Muscle of back (tissue), 13 donors: ENCODE measurements around the gene NGEF. TPM values are rescaled to one million over a fixed set of nuclear protein-coding genes. Genes with fewer than 3 reads are reported as not detected.
A peak's percentile ranks its signal among the peaks of the same experiment; 100 is the strongest.
"Not testable (repeated sequence)": the region's sequence is repeated elsewhere in the genome, so short reads cannot be mapped to it uniquely, and the experiment has no call there.

ENCODE experiments used
- DNase-seq, 3 donors: peaks; one replicate each; pipeline versions ENCODE4 v3.0.0 to v3.0.0-alpha.2; 2013
- long read RNA-seq, 9 donors: transcript quantifications; one replicate each; lab custom pipeline, GENCODE V29; 2026
- polyA plus RNA-seq, 10 donors: library from polyadenylated mRNA; unstranded; fragments of 120-200 nt; gene quantifications; one replicate each; pipeline ENCODE4 v1.2.1, GENCODE V29; 2013; ENCODE audit not compliant: insufficient read length in 10 of 10

The NGEF gene, protein sequence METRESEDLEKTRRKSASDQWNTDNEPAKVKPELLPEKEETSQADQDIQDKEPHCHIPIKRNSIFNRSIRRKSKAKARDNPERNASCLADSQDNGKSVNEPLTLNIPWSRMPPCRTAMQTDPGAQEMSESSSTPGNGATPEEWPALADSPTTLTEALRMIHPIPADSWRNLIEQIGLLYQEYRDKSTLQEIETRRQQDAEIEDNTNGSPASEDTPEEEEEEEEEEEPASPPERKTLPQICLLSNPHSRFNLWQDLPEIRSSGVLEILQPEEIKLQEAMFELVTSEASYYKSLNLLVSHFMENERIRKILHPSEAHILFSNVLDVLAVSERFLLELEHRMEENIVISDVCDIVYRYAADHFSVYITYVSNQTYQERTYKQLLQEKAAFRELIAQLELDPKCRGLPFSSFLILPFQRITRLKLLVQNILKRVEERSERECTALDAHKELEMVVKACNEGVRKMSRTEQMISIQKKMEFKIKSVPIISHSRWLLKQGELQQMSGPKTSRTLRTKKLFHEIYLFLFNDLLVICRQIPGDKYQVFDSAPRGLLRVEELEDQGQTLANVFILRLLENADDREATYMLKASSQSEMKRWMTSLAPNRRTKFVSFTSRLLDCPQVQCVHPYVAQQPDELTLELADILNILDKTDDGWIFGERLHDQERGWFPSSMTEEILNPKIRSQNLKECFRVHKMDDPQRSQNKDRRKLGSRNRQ
- 1 to 10 TPM; 1.2 to 5.1 (median 2.0) TPM for polyA plus RNA-seq
- long read RNA-seq, donor 1 = 0 reads
- long read RNA-seq, donor 2 = 0 reads
- long read RNA-seq, donor 3 = 0 reads
- long read RNA-seq, donor 4 = 0 reads
- long read RNA-seq, donor 5 = 0 reads
- long read RNA-seq, donor 6 = 0 reads
- long read RNA-seq, donor 7 = 0 reads
- long read RNA-seq, donor 8 = 0 reads
- long read RNA-seq, donor 9 = 0 reads

DNA sequence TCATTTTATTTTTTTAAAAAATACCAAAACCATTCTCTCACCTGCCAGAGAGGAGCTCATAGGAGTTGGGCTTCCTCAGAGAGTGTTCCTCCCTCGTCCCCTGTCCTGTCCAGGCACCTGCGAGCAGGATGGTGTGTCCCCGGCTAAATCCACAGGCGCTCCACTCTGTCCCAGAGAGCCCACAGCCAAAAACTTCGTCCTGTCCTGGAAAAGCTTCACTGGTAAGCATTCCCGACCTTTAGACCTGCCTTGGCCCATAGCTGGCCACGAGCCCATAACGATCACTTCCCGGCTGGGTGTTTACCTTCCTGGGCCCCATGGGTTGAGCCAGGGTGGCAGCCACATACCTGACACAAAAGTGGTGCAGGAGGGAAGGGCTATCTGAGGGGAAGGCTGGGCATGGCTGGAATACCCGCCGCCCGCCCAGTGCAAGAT lies at the start of gene NGEF:
TSS of gene NGEF (minus strand) at position 230 of the 435 bp plus-strand sequence. CDS start 38,366 bp downstream, outside the sequence.
- no peak for DNase-seq

DNA sequence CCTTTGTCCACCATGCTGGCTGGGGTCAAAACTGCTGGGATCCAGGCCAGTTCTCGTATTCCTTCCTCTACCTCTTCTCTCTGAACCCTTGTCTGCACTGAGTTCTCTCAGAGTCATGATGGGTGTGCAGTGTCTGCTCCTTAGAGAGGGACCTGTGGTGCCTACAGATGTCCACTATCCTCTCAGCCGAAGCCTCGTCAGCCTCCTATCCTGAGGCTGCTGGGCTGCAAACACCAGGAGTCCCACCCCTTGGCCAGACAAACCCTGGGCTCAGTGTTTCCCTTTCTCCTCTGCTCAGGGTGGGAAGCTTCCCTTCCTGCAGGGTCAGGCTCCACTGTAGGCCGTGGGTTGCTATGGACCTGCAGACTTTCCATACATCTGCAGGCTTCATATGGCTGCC lies 49.4 kb upstream of the NGEF start:
- no peak for DNase-seq

DNA sequence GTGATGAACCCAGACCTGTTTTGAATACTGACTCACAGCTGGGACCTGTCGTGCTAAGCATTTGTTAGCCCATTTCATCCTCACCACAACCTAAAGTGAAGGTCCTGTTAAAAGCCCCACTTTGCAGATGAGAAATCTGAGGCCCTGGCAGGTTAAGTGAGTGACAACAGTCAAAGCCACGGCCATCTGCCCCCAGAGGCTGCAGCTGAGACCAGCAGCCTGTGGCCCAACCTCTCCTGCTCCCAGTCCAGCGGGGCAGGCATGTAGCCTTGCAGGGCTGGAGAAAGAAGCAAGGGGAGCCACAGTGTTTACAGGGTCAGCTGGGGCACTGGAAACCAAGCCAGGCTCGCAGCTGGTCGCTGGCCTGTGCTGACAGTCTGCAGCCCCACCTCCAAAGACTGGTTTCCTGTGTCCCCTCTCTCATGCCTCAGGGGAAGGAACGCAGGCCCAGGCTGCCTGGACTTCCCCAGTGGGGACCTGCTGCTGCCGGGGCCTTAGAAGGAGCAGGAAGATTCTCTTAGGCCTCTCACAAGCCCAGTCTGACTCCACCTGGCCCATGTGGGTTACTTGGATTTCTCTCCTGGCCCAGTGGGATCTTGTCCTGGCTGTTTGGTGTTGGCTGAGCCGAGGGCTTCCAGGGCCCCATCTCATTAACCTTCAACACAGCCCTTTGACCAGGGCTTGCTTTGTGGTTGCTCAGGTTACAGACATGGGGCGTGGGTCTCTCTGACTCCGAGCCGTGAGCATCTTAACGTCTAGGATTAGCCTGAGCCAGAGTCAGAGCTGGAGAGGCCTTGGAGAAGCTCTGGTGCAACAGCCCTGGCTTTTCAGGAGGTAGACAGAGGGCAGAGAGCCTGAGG lies 48.8 kb upstream of the NGEF start:
- DNase-seq = peak; percentile 41 to 66 (median 48)

DNA sequence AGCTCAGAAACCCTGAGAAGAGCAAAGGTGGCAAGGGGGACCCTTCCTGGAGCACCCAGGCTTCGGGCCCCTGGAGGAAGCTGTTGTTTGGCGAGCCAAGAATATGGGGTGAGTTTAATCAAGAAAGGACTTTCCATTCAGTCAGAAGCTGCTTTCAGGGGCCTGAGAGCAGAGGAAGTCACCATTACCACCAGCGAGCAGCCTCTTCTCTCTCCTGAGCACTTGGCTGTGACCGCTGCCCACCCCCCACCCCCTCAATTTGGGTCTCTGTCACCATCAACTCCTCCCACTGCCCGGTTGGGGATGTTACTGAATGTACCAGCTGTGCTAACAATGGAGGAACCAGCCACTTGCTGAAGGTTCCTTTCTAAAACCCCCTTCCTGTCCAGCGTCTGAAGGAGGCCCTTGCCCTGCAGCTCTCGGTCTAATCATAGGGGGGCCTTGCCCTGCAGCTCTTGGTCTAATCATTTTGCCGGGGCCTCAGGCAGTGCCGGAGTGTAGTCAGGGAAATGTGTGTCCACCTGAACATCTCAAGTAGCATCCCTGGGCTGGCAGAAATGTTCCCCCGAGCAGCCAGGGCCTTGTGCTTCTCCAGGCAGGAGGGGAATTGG lies 48.0 kb upstream of the NGEF start:
- no peak for DNase-seq

DNA sequence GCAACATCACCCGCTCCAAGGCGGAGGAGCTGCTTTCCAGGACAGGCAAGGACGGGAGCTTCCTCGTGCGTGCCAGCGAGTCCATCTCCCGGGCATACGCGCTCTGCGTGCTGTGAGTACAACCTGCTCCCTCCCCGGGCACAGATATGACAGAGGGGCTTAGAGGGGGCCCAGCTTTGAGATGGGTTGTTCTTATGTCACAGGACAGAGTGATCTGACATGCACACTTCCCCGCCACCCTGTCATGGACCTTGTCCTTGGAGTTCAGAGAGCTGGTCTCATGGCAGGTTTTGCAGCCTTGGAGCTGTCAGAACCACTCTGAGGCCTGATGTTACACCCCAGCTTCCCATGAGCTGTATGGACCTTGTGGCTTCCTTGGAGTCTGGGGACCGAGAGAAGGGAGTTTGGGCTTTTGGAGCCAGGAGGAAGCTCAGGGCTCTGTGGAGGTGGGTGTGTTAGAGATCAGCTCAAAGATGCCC lies 47.5 kb upstream of the NGEF start:
- no peak for DNase-seq

DNA sequence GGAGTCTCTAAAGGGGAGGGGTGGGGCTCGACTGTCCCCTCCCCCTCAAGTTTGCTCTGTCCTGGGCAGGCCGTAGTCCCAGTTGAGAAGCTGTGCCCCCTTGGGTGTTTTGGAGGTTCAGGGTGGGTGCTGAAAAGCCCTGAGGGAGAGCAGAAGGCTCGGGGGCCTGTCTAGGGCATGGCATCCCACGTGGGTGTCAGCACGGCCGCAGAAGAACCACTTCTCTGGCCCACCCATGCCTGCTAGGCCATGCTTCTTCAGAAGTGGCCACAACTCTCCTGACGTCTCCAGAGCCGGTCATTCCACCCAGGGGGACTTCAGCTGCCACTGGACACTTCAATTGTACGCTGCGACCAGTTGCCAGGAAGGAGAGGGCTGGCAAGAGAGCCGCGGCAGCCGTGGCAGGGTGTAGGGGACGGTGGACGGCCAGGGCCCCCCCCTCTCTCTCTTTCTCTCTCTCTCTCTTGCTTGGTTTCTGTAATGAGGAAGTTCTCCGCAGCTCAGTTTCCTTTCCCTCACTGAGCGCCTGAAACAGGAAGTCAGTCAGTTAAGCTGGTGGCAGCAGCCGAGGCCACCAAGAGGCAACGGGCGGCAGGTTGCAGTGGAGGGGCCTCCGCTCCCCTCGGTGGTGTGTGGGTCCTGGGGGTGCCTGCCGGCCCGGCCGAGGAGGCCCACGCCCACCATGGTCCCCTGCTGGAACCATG lies 46.9 kb upstream of the NGEF start, which contains the start of gene INPP5D:
TSS of gene INPP5D (plus strand) at position 546 of the 704 bp plus-strand sequence. CDS start at position 683, 137 bp downstream.
- peak in 1 of 3 donors; percentile 65 for DNase-seq

DNA sequence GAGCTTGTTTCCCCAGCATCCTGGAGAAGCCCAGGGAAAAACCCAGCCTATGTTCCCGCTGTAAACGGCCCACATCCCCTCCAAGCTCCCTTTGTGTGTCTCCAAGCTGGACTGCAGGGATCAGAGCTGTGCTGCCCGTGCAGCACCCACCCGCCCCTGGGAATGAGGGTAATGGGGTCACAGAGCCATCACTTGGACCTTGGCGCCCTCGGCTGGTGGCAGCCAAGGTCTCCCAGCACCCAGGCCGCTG lies 46.4 kb upstream of the NGEF start:
- no peak for DNase-seq

DNA sequence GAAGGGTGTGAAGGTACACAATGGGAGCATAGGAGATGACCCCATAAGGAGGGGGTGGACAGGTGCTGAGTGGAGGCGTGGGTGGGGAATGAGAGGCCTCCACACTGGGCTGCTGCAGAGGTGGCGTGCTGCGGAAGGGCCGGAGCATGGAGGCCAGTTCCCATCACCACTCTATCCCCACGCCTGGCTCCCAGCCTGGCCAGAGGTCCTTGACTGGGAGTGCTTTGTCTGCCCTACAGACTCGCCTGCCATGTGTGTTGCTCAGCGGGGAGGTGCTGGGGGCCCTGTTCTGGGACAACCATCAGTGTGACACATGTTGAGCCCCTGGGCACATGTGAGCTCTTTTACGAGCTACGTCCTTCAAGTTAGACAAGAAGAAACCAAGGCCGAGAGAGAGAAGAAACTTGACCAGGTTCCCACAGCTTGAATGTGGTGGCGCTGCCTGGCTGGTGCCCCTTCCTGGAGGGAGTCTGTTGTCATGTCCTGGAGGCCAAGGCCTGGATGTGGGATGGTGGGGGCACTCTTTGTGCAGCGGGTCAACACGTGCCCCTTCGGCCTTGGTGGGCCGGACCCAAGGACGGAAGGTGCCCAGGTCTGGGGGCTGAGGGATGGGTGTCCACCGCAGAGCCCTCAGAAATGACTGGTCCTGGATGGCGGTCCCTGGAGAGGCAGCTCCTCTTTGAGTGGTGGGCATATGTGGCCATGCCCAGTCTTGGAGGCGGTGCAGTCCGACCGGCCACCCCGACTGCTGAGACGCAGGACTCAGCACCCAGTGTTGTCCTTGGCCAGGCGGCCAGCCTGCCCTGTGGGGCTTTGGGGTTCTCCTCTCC lies 45.9 kb upstream of the NGEF start:
- no peak for DNase-seq

DNA sequence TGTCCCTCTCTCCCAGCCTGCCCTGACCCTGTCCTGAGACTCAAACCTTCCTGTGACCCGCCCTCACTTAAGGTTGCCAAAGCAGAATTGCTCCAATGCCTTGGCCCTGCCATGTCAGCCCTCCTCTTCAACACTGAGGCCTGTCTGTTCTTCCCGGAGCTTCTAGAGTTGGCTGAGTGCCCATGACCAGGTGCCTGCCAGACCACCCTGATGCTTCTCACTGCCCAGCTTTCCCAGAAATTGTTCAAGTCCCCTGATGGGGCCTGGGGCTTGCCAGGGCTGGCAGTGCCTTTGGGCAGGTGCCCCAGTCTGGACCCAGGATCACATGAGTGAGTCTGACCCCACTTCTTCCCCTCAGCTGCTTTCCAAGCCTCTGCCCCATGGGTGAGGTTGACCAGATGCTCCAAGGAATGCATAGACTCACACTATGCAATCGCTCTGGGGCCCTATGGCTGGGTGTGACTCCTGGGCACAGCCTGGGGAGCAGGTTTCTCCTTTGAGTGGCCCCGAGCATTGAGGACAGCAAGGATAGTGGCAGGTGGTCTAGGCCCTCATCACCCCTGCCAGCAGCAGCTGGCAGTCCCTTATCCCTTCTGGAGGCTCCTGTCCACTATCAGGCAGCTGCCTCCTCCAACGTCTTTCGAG lies 44.0 kb upstream of the NGEF start:
- no peak for DNase-seq

DNA sequence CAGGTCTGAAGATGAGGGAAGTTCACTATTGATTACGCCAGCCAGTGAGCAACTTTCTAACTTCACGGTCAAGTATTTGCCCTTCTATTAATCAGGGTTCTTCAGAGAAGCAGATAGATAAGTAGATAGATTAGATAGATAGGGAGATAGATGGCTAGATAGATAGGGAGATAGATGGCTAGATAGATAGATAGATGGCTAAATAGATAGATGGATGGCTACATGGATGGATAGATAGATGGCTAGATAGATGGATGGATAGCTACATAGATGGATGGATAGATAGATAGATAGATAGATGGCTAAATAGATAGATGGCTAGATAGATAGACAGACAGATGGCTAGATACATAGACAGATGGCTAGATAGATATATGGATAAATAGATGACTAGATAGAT lies 42.3 kb upstream of the NGEF start:
- no peak for DNase-seq

DNA sequence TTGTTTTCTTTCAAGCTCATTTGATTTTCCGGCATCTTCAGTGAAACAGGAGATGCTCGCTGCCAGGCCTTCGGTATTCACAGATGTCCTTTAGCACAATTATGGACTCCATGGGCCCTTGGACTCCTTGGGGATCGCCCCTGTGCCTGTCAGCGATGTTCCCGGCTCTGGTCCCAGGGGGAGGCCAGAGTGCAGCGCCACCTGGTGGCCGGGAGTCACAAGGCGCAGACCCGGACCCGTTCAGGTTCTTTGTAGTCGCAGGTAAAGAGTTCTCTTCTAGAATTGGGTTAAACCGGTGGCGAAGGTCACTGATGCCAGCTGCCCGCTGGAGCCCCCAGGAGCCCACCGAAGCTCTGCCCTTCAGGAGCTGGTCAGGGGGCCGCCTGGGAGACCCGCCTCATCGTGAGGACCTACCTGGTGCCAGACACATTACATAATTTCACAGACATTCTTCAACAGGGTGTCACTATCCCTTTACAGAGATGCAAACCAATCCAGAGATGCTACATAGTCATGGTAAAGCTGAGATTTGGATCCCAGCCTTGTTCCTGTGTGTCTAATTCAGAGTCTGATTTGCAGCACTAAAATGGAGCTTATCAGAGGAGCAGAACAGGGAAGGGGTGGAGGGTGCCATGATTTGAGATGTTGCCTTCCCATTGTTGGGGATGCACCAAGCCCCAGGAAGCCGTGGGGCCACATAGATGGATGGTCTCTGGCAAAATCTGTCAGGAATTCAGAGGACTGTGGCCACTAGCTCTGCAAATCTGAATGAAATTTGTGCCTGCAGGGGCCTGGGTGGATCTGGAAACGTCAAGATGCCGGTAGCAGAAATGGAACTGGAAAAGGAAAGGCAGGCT lies 41.1 kb upstream of the NGEF start:
- no peak for DNase-seq

DNA sequence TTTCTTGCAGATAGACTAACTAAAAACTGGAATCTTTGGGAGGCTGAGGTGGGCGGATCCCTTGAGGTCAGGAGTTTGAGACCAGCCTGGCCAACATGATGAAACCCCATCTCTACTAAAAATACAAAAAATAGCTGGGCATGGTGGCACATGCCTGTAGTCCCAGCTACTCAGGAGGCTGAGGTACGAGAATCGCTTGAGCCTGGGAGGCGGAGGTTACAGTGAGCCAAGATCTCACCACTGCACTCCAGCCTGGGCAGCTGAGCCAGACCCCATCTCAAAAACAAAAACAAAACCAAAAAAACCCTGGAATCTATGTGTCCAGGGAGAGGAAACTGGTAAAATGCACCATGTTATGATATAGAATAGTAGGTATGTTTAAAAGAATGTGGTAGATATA lies 39.5 kb upstream of the NGEF start:
- not testable (repeated sequence) for DNase-seq

DNA sequence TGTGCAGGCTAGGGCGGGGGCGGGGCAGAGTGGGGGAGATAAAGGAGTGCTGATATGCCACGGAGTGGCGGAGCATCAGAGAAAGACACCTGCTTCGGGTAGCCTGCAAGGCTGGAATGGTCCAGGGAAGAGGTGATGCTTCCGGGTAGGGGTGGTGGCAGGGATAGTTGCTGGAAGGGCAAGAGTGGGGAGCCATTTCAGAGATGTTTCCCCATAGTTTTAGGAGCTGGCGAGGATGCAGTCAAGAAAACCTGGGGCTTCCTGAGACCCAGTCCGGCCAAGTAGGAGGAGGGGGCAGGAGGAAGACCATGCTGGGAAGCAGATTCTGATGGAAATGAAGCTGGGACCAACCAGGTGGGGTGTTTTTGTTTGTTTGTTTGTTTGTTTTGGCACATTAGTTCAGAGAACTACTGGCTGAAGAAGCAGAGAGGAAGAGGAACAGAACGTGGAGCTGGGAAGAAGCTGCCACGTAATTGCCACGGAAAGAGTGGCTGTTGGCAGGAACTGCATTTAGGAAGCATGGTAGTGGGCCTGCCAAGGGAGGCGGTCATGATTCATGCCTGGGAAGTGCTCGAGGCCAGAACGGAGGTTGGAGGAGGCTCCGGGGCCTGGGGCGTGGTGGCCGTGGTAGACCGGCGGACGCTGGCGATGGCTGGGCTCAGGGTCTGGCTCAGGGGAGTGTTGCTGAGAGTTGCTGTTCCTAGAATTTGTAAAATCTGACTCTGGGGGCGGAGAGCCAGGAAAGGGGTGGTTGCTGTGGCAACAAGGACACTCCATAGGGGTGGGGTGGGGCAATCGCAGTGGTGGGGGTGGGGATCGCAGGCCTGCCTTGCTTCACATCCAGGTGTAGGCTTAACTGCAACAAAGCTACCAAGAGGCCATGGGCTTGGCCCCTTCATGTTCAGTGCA lies 38.4 kb upstream of the NGEF start:
- DNase-seq = peak in 1 of 3 donors; percentile 60

DNA sequence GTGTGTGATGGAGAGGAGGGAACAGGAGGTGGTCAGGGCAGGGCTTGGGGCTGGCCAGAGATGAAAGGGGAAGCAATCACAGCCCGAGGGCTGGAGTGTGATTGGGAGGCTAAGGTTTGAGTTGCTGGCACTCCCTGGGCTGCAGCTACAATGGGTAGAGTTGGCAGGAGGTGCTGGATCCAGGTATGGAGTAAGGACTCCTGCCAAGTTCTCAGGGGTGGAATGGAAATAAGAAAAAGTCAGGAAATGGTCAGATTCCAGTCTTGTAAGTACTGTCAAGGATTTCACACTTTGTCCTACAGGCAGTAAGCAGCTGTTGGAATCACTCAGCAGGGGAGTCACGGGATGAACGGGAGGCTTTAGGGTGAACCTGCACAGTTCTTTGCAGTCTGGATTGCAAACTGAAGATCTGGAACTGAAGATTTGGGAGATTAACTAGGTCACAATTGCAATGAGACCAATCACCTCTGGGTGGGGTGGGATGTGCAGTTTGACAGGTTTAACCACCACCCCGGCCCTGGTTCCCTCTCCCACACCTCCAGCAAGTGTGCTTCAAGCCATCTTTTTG lies 36.2 kb upstream of the NGEF start:
- DNase-seq = no peak

DNA sequence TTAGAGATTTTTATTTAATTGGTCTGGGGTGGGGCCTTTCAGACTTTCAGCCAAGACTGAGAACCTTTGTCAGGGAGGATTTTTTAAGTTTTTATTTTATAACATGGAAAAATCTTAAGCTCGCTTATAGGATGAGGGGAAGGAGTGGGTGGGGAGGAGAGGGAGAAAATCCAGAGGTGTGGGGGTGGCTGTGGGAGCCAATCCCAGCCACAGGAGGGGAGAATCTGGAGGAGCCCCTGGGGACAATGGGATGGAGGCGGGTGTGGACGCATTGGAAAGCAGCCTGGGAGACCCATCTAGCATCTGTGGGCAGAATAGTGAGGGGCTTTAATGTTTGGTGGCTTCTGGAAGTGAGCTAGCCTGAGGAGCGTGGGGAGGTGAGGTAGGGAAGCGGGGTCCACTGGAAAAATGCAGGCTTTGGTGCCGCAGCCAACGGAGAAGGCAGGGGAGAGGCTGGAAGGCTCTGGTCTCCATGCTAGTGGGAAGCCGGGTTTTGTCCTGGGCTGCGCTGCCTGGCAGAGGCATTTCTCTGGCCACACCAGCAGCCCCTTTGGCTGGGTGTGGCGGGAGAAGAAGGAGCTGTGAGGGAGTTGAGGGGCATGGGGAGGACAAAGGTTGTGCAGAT lies 35.6 kb upstream of the NGEF start:
- no peak for DNase-seq

DNA sequence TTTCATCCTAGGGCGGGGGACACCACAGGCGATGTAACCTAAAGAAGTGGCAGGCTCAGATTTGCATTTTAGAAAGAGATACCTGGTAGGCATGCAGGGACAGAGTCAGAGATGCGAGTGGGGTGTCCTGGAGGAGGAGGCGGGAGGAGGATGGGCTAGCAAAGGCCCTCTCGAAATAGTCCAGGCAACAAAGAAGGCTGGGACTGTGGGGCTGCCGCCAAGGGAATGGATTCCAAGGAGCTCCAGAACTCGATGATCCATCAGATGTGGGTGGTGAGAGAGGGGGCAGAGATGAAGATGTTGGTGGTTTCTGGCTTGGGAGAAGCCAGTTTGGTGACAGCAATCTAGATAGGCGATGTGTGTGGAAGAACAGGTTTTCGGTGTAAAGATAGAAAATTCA lies 34.6 kb upstream of the NGEF start:
- DNase-seq = no peak
